A549 (cell line): ENCODE measurements around the gene PJVK. TPM values are rescaled to one million over a fixed set of nuclear protein-coding genes. Genes with fewer than 3 reads are reported as not detected.

Experiments
- ATAC-seq, 2 experiments: fragments of 200-7000 bp in 1 of 2; fragments of >200 bp in 1 of 2; cut with Nextera tagmentation in 1 of 2; cut with Tn5 transposase in 1 of 2; 3 replicates each; pipeline versions ENCODE4 v1.8.0 to v1.9.1; 2018 to 2020; ENCODE audit warnings: mild to moderate bottlenecking in 1 of 2, moderate library complexity in 1 of 2
- CTCF ChIA-PET: fragments of 300-600 bp; sonication (Branson Sonifier 250); formaldehyde crosslinking; extraction: SDS; loops from one replicate; lab custom pipeline; 2021; ENCODE audit warnings: antibody characterized with exemption, inconsistent platforms; lab: Yijun Ruan, JAX
- POLR2A ChIA-PET: fragments of 350-600 bp; formaldehyde crosslinking; extraction: SDS; loops from one replicate; lab custom pipeline; 2021; ENCODE audit warnings: antibody characterized with exemption, inconsistent platforms; lab: Yijun Ruan, JAX
- DNase-seq, 2 experiments: peaks; one replicate each; pipeline versions ENCODE4 v3.0.0 to v3.0.0-alpha.2; 2011 to 2016; ENCODE audit warnings: low read depth in 1 of 2, low spot score in 1 of 2
- FAIRE-seq: peaks from 2 replicates; lab custom pipeline; 2011; peaks lifted over from hg19 to GRCh38; lab: Jason Lieb, UNC
- H3K27ac ChIP-seq, 2 experiments: fragments of >200 bp; sonication (Bioruptor Twin); formaldehyde crosslinking; 3 replicates each; pipeline ENCODE4 v1.5.1; 2016 to 2017
- H3K4me1 ChIP-seq: fragments of >200 bp; sonication (Bioruptor Twin); formaldehyde crosslinking; 3 replicates; pipeline ENCODE4 v1.6.1; 2016
- H3K4me2 ChIP-seq: fragments of >200 bp; sonication (Bioruptor Twin); formaldehyde crosslinking; 3 replicates; pipeline ENCODE4 v1.6.1; 2016
- H3K4me3 ChIP-seq: fragments of >200 bp; sonication (Bioruptor Twin); formaldehyde crosslinking; 3 replicates; pipeline ENCODE4 v1.5.1; 2016
- H3K9me3 ChIP-seq: fragments of >200 bp; sonication (Bioruptor Twin); formaldehyde crosslinking; 3 replicates; pipeline ENCODE4 v1.6.1; 2016
- ATOH8 ChIP-seq: fragments of 250-450 bp; sonication (Bioruptor Pico); IDR thresholded peaks from 2 replicates; pipeline ENCODE4 v1.5.0; 2020; ENCODE audit warnings: low read depth, mild to moderate bottlenecking, moderate library complexity
- ESRRA ChIP-seq: fragments of 150-350 bp; IDR thresholded peaks from 2 replicates; pipeline ENCODE4 v1.6.1; 2014; ENCODE audit warnings: mild to moderate bottlenecking, low read length, borderline replicate concordance
- FOSL2 ChIP-seq, 2 experiments: fragments of 450-650 bp in 1 of 2; fragments of >200 bp in 1 of 2; sonication (Bioruptor Twin) in 1 of 2; formaldehyde crosslinking; IDR thresholded peaks; 2 replicates each; pipeline versions ENCODE4 v1.5.0 to v1.6.1; 2016 to 2020; ENCODE audit warnings: mild to moderate bottlenecking in 1 of 2, moderate library complexity in 1 of 2
- JUN ChIP-seq, 2 experiments: fragments of >200 bp; sonication (Bioruptor Twin); formaldehyde crosslinking; IDR thresholded peaks; 2 replicates in 1 of 2; 3 replicates in 1 of 2; pipeline ENCODE4 v1.6.1; 2016 to 2017
- KDM5A ChIP-seq: fragments of 200-600 bp; sonication (generic); IDR thresholded peaks from 2 replicates; pipeline ENCODE4 v1.6.1; 2016; ENCODE audit warnings: antibody characterized with exemption, mild to moderate bottlenecking
- MAFK ChIP-seq: fragments of 450-650 bp; IDR thresholded peaks from 2 replicates; pipeline ENCODE4 v1.6.1; 2014; ENCODE audit not compliant: partially characterized antibody
- MYC ChIP-seq: IDR thresholded peaks from 2 replicates; pipeline ENCODE4 v1.6.1; 2012; ENCODE audit warnings: mild to moderate bottlenecking, inconsistent platforms, low read length, improper control_type of control experiment, borderline replicate concordance
- POLR2A ChIP-seq: IDR thresholded peaks from 2 replicates; pipeline ENCODE4 v1.6.1; 2012; ENCODE audit warnings: mild to moderate bottlenecking, low read length
- RARB ChIP-seq: fragments of 250-450 bp; sonication (Bioruptor Pico); IDR thresholded peaks from 2 replicates; pipeline ENCODE4 v1.8.0; 2021; ENCODE audit warnings: mild to moderate bottlenecking, moderate library complexity
- REST ChIP-seq: fragments of 200-600 bp; sonication (generic); IDR thresholded peaks from 2 replicates; pipeline ENCODE4 v1.6.1; 2016; ENCODE audit warnings: antibody characterized with exemption, mild to moderate bottlenecking, moderate library complexity
- SMC3 ChIP-seq: fragments of >200 bp; sonication (Bioruptor Twin); formaldehyde crosslinking; IDR thresholded peaks from 3 replicates; pipeline ENCODE4 v1.6.1; 2018; ENCODE audit warnings: inconsistent platforms
- SREBF2 ChIP-seq: fragments of 450-650 bp; IDR thresholded peaks from 2 replicates; pipeline ENCODE4 v1.6.1; 2014; ENCODE audit warnings: mild to moderate bottlenecking, moderate library complexity
- USF2 ChIP-seq: fragments of 450-650 bp; IDR thresholded peaks from 2 replicates; pipeline ENCODE4 v1.6.1; 2014; ENCODE audit warnings: antibody characterized with exemption
- ZFP36 ChIP-seq: fragments of 450-650 bp; IDR thresholded peaks from 2 replicates; pipeline ENCODE4 v1.6.1; 2014; ENCODE audit warnings: borderline replicate concordance; ENCODE audit not compliant: partially characterized antibody
- WGBS: methylation state at CpG from one replicate; pipeline ENCODE4 v1.1.6; 2017; ENCODE audit errors: missing lambda C conversion rate; 5-methylcytosine and 5-hydroxymethylcytosine counted together
- polyA plus RNA-seq, 4 experiments: library from polyadenylated mRNA; depleted of rRNA in 3 of 4; stranded (reverse); fragments of >200 nt; fragmentation: RNase III in 1 of 4; extraction: RNeasy Plus Mini Kit Qiagen cat#74134 plus additional on column Dnase treatment in 1 of 4; gene quantifications; 2 replicates in 3 of 4; 3 replicates in 1 of 4; pipeline ENCODE4 v1.2.3, GENCODE V29; 2011 to 2017
- TF ChIP-seq, protein P1 (sequence below): IDR thresholded peaks from 2 replicates; pipeline ENCODE4 v1.6.1; 2012; ENCODE audit warnings: low read depth, borderline replicate concordance
- TF ChIP-seq, protein P2 (sequence below): fragments of 250-450 bp; sonication (Bioruptor Pico); IDR thresholded peaks from 2 replicates; pipeline ENCODE4 v1.5.0; 2021; ENCODE audit warnings: mild to moderate bottlenecking, moderate library complexity, borderline replicate concordance

The PJVK gene
- polyA plus RNA-seq, 2 of the 4 experiments (the other 2 are of a cell fraction): 3.6 to 10.1 TPM

- Histone ChIP-seq H3K9me3 (no peaks in the 10 kb centered on the region), H3K27ac (peak overlapping the region; percentile 53 to 92; a peak in 4 of 6 replicates), H3K4me2 (peak overlapping the region; percentile 74), H3K4me1 (peaks cover 44% of the 10 kb centered on the region), H3K4me3 (peak overlapping the region; percentile 68)
- ChIA-PET CTCF (interaction anchor here (1.1 to 2.0 kb wide), 7 partner anchors 8 to 347 kb away, joined by 3 to 8 read pairs (median 3); no protein-coding TSS in a partner anchor), POLR2A (interaction anchor here (0.9 to 4.1 kb wide), 2 partner anchors 10 to 28 kb away, joined by 3 to 35 read pairs; partner anchors contain the start of genes PJVK and PRKRA)
- ATAC-seq: no peak
- no peak for DNase-seq
- WGBS: 38% methylated on average over 4 of the region's 4 CpGs
- no peak for FAIRE-seq
- TF ChIP-seq ESRRA (no peak), KDM5A (no peak), USF2 (no peak), SREBF2 (no peak), POLR2A (no peak), RARB (CRISPR knock-in tag) (no peak), ATOH8 (no peak), MYC (no peak), JUN (IDR thresholded peaks at IDR 0.05) (no peak)
- TF ChIP-seq, protein P1, sequence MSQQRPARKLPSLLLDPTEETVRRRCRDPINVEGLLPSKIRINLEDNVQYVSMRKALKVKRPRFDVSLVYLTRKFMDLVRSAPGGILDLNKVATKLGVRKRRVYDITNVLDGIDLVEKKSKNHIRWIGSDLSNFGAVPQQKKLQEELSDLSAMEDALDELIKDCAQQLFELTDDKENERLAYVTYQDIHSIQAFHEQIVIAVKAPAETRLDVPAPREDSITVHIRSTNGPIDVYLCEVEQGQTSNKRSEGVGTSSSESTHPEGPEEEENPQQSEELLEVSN: no peak
- TF ChIP-seq, protein P2, sequence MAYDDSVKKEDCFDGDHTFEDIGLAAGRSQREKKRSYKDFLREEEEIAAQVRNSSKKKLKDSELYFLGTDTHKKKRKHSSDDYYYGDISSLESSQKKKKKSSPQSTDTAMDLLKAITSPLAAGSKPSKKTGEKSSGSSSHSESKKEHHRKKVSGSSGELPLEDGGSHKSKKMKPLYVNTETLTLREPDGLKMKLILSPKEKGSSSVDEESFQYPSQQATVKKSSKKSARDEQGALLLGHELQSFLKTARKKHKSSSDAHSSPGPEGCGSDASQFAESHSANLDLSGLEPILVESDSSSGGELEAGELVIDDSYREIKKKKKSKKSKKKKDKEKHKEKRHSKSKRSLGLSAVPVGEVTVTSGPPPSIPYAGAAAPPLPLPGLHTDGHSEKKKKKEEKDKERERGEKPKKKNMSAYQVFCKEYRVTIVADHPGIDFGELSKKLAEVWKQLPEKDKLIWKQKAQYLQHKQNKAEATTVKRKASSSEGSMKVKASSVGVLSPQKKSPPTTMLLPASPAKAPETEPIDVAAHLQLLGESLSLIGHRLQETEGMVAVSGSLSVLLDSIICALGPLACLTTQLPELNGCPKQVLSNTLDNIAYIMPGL: no peak
Measured at GRCh38 chr2:178479275-178479616, 28.1 kb downstream of the PJVK start.

DNA sequence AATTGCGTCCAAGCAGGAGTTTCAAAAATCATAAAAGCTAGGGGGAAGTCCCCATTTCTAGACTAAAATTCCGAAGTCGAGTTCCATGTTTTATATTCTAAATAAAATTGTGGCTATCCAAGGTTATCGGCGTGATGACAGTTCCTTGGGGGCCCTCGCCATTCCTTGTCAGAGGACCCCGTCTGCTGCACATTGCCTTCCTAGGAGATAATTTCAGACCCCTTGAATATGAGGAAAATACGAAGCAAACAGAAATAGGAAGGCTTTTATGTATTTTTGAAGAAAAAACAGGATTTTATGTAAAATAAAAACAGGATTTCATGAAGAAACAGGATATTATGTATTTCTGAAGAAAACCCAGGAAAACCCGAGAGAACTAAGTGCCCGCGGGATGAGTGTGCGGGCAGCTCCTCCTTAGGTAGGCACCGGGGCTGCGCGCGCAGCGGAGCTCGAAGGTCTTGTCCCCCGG lies 28.6 kb downstream of the PJVK start:
- ATAC-seq: no peak
- Histone ChIP-seq H3K4me3 (peak overlapping the region; percentile 68), H3K9me3 (no peaks in the 10 kb centered on the region)
- 0 out of 2 replicates have a peak, but pooled peaks have one; percentile 40 for TF ChIP-seq REST
- no peak for TF ChIP-seq MAFK
- no peak for TF ChIP-seq FOSL2 (IDR thresholded peaks at IDR 0.05)
- no peak for TF ChIP-seq FOSL2 (CRISPR knock-in tag; IDR thresholded peaks at IDR 0.05)
- no peak for TF ChIP-seq SMC3
- TF ChIP-seq ZFP36: peak; percentile 54
- TF ChIP-seq, all 56 proteins: peak for 2
- ChIA-PET POLR2A (interaction anchor here (0.6 to 4.1 kb wide), 4 partner anchors 9 to 28 kb away, joined by 3 to 35 read pairs (median 3); partner anchors contain the start of genes PJVK and PRKRA), CTCF (interaction anchor here (1.1 to 2.0 kb wide), 9 partner anchors 8 to 348 kb away, joined by 3 to 8 read pairs (median 3); no protein-coding TSS in a partner anchor)
- H3K27ac ChIP-seq: peak overlapping the region; percentile 53 to 92
- no peak for DNase-seq
- peaks cover 49% of the 10 kb centered on the region for H3K4me1 ChIP-seq
- H3K4me2 ChIP-seq: peak overlapping the region; percentile 74
- WGBS: 19% methylated on average over 19 of the region's 19 CpGs
- FAIRE-seq: no peak
